Measurements from ENCODE around the gene TBC1D16. TPM values are rescaled to one million over a fixed set of nuclear protein-coding genes. Genes with fewer than 3 reads are reported as not detected.

The TBC1D16 gene
- total and polyA plus RNA-seq, 2 donors (not counting 1 experiment from before 2014, with no cell fraction given) = 8.3 to 30.4 TPM

- H3K27me3 ChIP-seq (ENCODE audit: control insufficient read depth, insufficient read depth, low read length) = peaks cover 11% of the 10 kb centered on the region
- H3K27ac ChIP-seq (ENCODE audit: insufficient read depth, low read length) = no peak overlapping the region
- no peaks in the 10 kb centered on the region for H3K4me1 ChIP-seq (ENCODE audit: control insufficient read depth, extremely low read depth, insufficient read depth, low read length)
- H2AFZ ChIP-seq (ENCODE audit: low read length) = no peak overlapping the region
- H3K79me2 ChIP-seq (ENCODE audit: control insufficient read depth, insufficient read depth, low read length) = no peaks in the 10 kb centered on the region
- no peak for TF ChIP-seq CTCF (conservative IDR thresholded peaks at IDR 0.05 in 1 of 2, IDR thresholded peaks at IDR 0.05 in 1 of 2; ENCODE audit: low read depth in 1 of 2, low read length in 2 of 2)
- TF ChIP-seq EZH2 (IDR thresholded peaks at IDR 0.05; ENCODE audit: low read length, missing control alignments) = no peak
- no peak overlapping the region for H3K4me2 ChIP-seq (ENCODE audit: extremely low read depth, insufficient read depth, low read length)
- DNase-seq (ENCODE audit: low read depth in 2 of 2) = no peak
- no peaks in the 10 kb centered on the region for H3K36me3 ChIP-seq (ENCODE audit: control insufficient read depth, insufficient read depth, low read length)
- no peaks in the 10 kb centered on the region for H3K9me3 ChIP-seq (ENCODE audit: control insufficient read depth, insufficient read depth, low read depth, low read length)
- no peaks in the 10 kb centered on the region for H4K20me1 ChIP-seq (ENCODE audit: control insufficient read depth, extremely low read depth, insufficient read depth, low read length)
- H3K9ac ChIP-seq (ENCODE audit: insufficient read depth, low read length) = no peak overlapping the region
- H3K4me3 ChIP-seq (replicated peaks in 1 of 4; ENCODE audit: control extremely low read depth in 1 of 4, insufficient read depth in 1 of 4, low read depth in 3 of 4, low read length in 4 of 4) = no peak overlapping the region
Observed at GRCh38 chr17:79914813-79915740, 120.6 kb downstream of the TBC1D16 start.

- no peak for DNase-seq (ENCODE audit: low read depth in 2 of 2)
- TF ChIP-seq EZH2 (IDR thresholded peaks at IDR 0.05; ENCODE audit: low read length, missing control alignments) (no peak), CTCF (conservative IDR thresholded peaks at IDR 0.05 in 1 of 2, IDR thresholded peaks at IDR 0.05 in 1 of 2; ENCODE audit: low read depth in 1 of 2, low read length in 2 of 2) (no peak)
- Histone ChIP-seq H3K27ac (ENCODE audit: insufficient read depth, low read length) (no peak overlapping the region), H3K36me3 (ENCODE audit: control insufficient read depth, insufficient read depth, low read length) (no peaks in the 10 kb centered on the region), H3K4me1 (ENCODE audit: control insufficient read depth, extremely low read depth, insufficient read depth, low read length) (no peaks in the 10 kb centered on the region), H3K4me3 (replicated peaks in 1 of 4; ENCODE audit: control extremely low read depth in 1 of 4, insufficient read depth in 1 of 4, low read depth in 3 of 4, low read length in 4 of 4) (no peak overlapping the region), H3K9ac (ENCODE audit: insufficient read depth, low read length) (no peak overlapping the region), H3K27me3 (ENCODE audit: control insufficient read depth, insufficient read depth, low read length) (peaks cover 11% of the 10 kb centered on the region), H3K79me2 (ENCODE audit: control insufficient read depth, insufficient read depth, low read length) (no peaks in the 10 kb centered on the region), H3K9me3 (ENCODE audit: control insufficient read depth, insufficient read depth, low read depth, low read length) (no peaks in the 10 kb centered on the region), H4K20me1 (ENCODE audit: control insufficient read depth, extremely low read depth, insufficient read depth, low read length) (no peaks in the 10 kb centered on the region), H2AFZ (ENCODE audit: low read length) (no peak overlapping the region), H3K4me2 (ENCODE audit: extremely low read depth, insufficient read depth, low read length) (no peak overlapping the region)
Observed at GRCh38 chr17:79913896-79914812, 121.5 kb downstream of the TBC1D16 start.

- H3K9me3 ChIP-seq (ENCODE audit: control insufficient read depth, insufficient read depth, low read depth, low read length) = no peaks in the 10 kb centered on the region
- peaks cover 11% of the 10 kb centered on the region for H3K27me3 ChIP-seq (ENCODE audit: control insufficient read depth, insufficient read depth, low read length)
- no peaks in the 10 kb centered on the region for H3K4me1 ChIP-seq (ENCODE audit: control insufficient read depth, extremely low read depth, insufficient read depth, low read length)
- no peak overlapping the region for H3K9ac ChIP-seq (ENCODE audit: insufficient read depth, low read length)
- H3K4me3 ChIP-seq (replicated peaks in 1 of 4; ENCODE audit: control extremely low read depth in 1 of 4, insufficient read depth in 1 of 4, low read depth in 3 of 4, low read length in 4 of 4) = no peak overlapping the region
- no peak overlapping the region for H3K27ac ChIP-seq (ENCODE audit: insufficient read depth, low read length)
- no peak for DNase-seq (ENCODE audit: low read depth in 2 of 2)
- no peaks in the 10 kb centered on the region for H3K79me2 ChIP-seq (ENCODE audit: control insufficient read depth, insufficient read depth, low read length)
- H3K36me3 ChIP-seq (ENCODE audit: control insufficient read depth, insufficient read depth, low read length) = no peaks in the 10 kb centered on the region
- H3K4me2 ChIP-seq (ENCODE audit: extremely low read depth, insufficient read depth, low read length) = no peak overlapping the region
- H4K20me1 ChIP-seq (ENCODE audit: control insufficient read depth, extremely low read depth, insufficient read depth, low read length) = no peaks in the 10 kb centered on the region
- TF ChIP-seq CTCF (conservative IDR thresholded peaks at IDR 0.05 in 1 of 2, IDR thresholded peaks at IDR 0.05 in 1 of 2; ENCODE audit: low read depth in 1 of 2, low read length in 2 of 2) (no peak), EZH2 (IDR thresholded peaks at IDR 0.05; ENCODE audit: low read length, missing control alignments) (no peak)
- H2AFZ ChIP-seq (ENCODE audit: low read length) = no peak overlapping the region
Observed at GRCh38 chr17:79913451-79913850, 122.2 kb downstream of the TBC1D16 start.
